Heart left ventricle (tissue), 13 donors: ENCODE measurements around the gene ATP11C.

Experiments
- POLR2A ChIP-seq, 2 donors: fragments of 450-650 bp; IDR thresholded peaks; one replicate each; pipeline ENCODE4 v1.6.1; 2017; ENCODE audit warnings: antibody characterized with exemption in 2 of 2, mild to moderate bottlenecking in 2 of 2, moderate library complexity in 2 of 2
- TF ChIP-seq, protein P1 (sequence below), 12 donors: fragments of 200-600 bp; sonication (generic) in 4 of 12; IDR thresholded peaks; one replicate each; pipeline versions ENCODE4 v1.5.0 to v1.8.0; 2018 to 2022; ENCODE audit warnings: antibody characterized with exemption in 12 of 12, mild to moderate bottlenecking in 5 of 12
- donor health status: ischemic (EF 13 %, LVEDD 7.1; RV severe dilation, severe dysfunction).
- donor health status: DM: no; HTN: yes; CAD: no.
- donor health status: DM: no; HTN: no; CAD: no.
- donor health status: ischemic (EF 25% LVEDD 6.9; RV normal size, moderate dysfunction).
- donor health status: ischemic (EF 25% LVEDD 5.7; RV mildly dilated, moderate dysfunction).
- donor health status: ischemic (EF 35%, LVEDD 5.7; RV mildly dilated, moderate dysfunction).
- donor health status: nonischemic (EF 11% LVEDD 7.7; RV severe dilation, severe dysfunction).
- donor health status: DM: yes; HTN: yes; CAD: no.
- donor health status: PGD.
- donor health status: ischemic (EF 29% LVEDD 5.4; RV normal size, mild dysfunction).
- donor health status: nonischemic (EF 23%, LVEDD 6.1; RV moderate dilation, normal function).

- TF ChIP-seq, protein P1, sequence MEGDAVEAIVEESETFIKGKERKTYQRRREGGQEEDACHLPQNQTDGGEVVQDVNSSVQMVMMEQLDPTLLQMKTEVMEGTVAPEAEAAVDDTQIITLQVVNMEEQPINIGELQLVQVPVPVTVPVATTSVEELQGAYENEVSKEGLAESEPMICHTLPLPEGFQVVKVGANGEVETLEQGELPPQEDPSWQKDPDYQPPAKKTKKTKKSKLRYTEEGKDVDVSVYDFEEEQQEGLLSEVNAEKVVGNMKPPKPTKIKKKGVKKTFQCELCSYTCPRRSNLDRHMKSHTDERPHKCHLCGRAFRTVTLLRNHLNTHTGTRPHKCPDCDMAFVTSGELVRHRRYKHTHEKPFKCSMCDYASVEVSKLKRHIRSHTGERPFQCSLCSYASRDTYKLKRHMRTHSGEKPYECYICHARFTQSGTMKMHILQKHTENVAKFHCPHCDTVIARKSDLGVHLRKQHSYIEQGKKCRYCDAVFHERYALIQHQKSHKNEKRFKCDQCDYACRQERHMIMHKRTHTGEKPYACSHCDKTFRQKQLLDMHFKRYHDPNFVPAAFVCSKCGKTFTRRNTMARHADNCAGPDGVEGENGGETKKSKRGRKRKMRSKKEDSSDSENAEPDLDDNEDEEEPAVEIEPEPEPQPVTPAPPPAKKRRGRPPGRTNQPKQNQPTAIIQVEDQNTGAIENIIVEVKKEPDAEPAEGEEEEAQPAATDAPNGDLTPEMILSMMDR (IDR thresholded peaks at IDR 0.05) = no peak
- TF ChIP-seq POLR2A (IDR thresholded peaks at IDR 0.05) = no peak
Observed at GRCh38 chrX:139783959-139784358, 148.9 kb downstream of the ATP11C start.
